Tibial nerve (tissue), 4 donors: ENCODE results near the gene CEP85. TPM values are rescaled to one million over a fixed set of nuclear protein-coding genes. Genes with fewer than 3 reads are reported as not detected.

Source experiments
- DNase-seq, 2 donors: peaks; one replicate each; pipeline ENCODE4 v3.0.0-alpha.2; 2019; ENCODE audit warnings: low spot score in 2 of 2
- H3K27ac ChIP-seq, 4 donors: fragments of 200-600 bp; sonication (generic) in 3 of 4; one replicate each; pipeline ENCODE4 v1.5.1; 2017 to 2019; ENCODE audit warnings: mild to moderate bottlenecking in 1 of 4
- H3K27me3 ChIP-seq, 2 donors: fragments of 200-600 bp; sonication (generic) in 1 of 2; one replicate each; pipeline versions ENCODE4 v1.5.1 to v1.6.0; 2017 to 2019
- H3K36me3 ChIP-seq, 3 donors: fragments of 200-600 bp; sonication (generic); one replicate each; pipeline ENCODE4 v1.5.1; 2018 to 2019
- H3K4me1 ChIP-seq, 4 donors: fragments of 200-600 bp; sonication (generic) in 3 of 4; one replicate each; pipeline ENCODE4 v1.5.1; 2017 to 2019
- H3K4me3 ChIP-seq, 4 donors: fragments of 200-600 bp; sonication (generic) in 3 of 4; one replicate each; pipeline ENCODE4 v1.5.1; 2017 to 2019; ENCODE audit warnings: mild to moderate bottlenecking in 1 of 4, moderate library complexity in 1 of 4
- H3K9me3 ChIP-seq, 4 donors: fragments of 200-600 bp; sonication (generic) in 3 of 4; one replicate each; pipeline ENCODE4 v1.5.1; 2017 to 2019
- EP300 ChIP-seq, 2 donors: sonication (generic); formaldehyde crosslinking; IDR thresholded peaks; one replicate each; pipeline ENCODE4 v1.6.1; 2017; ENCODE audit warnings: antibody characterized with exemption in 2 of 2, mild to moderate bottlenecking in 1 of 2
- POLR2A ChIP-seq, 2 donors: fragments of 450-650 bp; IDR thresholded peaks; one replicate each; pipeline ENCODE4 v1.6.1; 2017; ENCODE audit warnings: antibody characterized with exemption in 2 of 2, mild to moderate bottlenecking in 2 of 2, moderate library complexity in 2 of 2
- WGBS, 2 donors: methylation state at CpG; one replicate each; pipeline ENCODE4 v1.1.5; 2018; 5-methylcytosine and 5-hydroxymethylcytosine counted together
- total RNA-seq, 4 donors: library from RNA; depleted of rRNA; stranded (reverse); fragments of >200 nt; gene quantifications; one replicate each; pipeline ENCODE4 v1.1.0, GENCODE V29; 2016
- TF ChIP-seq, protein P1 (sequence below), 5 experiments: fragments of 200-600 bp in 3 of 5; fragments of 450-650 bp in 2 of 5; sonication (generic) in 3 of 5; IDR thresholded peaks; one replicate each; pipeline ENCODE4 v1.5.1; 2016 to 2019; ENCODE audit warnings: antibody characterized with exemption in 5 of 5, mild to moderate bottlenecking in 3 of 5, moderate library complexity in 2 of 5

Gene CEP85
- total RNA-seq, 4 donors from 2014 or later: 14.9 to 23.7 (median 20.0) TPM

DNA sequence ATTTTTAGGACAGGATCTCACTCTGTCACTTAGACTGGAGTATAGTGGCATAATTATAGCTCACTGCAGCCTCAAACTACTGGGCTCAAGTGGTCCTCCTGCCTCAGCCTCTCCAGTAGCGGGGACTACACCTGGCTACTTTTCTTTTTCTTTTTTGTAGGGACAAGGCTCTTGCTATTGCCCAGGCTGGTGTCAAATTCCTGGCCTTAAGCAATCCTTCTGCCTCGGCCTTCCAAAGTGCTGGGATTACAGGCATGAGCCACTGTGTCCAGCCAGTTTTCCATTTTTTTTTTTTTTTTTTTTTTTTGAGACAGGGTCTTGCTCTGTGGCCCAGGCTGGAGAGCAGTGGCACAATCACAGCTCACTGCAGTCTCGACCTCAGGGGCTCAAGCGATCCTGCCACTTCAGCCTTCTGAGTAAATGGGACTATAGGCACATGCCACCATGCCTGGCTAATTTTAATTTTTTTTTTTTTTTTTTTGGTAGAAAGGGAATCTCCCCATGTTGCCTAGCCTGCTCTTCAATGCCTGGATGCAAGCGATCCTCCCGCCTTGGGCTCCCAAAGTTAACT is 20.6 kb upstream of the CEP85 start:
- TF ChIP-seq POLR2A (IDR thresholded peaks at IDR 0.05) (no peak), EP300 (IDR thresholded peaks at IDR 0.05) (no peak)
- TF ChIP-seq, protein P1, sequence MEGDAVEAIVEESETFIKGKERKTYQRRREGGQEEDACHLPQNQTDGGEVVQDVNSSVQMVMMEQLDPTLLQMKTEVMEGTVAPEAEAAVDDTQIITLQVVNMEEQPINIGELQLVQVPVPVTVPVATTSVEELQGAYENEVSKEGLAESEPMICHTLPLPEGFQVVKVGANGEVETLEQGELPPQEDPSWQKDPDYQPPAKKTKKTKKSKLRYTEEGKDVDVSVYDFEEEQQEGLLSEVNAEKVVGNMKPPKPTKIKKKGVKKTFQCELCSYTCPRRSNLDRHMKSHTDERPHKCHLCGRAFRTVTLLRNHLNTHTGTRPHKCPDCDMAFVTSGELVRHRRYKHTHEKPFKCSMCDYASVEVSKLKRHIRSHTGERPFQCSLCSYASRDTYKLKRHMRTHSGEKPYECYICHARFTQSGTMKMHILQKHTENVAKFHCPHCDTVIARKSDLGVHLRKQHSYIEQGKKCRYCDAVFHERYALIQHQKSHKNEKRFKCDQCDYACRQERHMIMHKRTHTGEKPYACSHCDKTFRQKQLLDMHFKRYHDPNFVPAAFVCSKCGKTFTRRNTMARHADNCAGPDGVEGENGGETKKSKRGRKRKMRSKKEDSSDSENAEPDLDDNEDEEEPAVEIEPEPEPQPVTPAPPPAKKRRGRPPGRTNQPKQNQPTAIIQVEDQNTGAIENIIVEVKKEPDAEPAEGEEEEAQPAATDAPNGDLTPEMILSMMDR (IDR thresholded peaks at IDR 0.05): no peak
- Histone ChIP-seq H3K27me3 (peaks cover 0 to 14% of the 10 kb centered on the region in 2 donors), H3K36me3 (no peaks in the 10 kb centered on the region), H3K4me3 (no peak overlapping the region), H3K4me1 (no peaks in the 10 kb centered on the region), H3K9me3 (no peaks in the 10 kb centered on the region), H3K27ac (no peak overlapping the region)
- WGBS, 2 donors: 78 to 83% methylated on average over 6 of the region's 6 CpGs
- DNase-seq: no peak

DNA sequence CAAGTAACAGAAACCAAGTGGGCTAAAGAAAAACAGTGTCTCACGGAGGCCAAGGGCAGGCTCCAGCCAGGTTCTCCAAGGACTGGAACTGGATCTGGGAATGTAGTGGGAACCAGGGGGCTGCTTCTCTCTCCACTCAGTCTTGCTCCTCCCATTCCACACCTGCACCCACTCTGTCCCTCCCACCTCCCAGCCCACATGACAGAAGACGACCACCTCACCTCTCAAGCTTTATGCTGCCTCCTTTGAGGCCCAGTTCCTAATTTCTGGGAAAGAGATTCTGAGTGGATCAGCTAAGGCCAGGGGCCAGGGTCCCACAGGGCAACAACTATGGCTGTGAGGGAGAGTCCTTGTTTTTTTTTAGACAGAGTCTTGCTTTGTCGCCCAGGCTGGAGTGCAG is 18.8 kb upstream of the CEP85 start:
- no peak overlapping the region for H3K27ac ChIP-seq
- no peaks in the 10 kb centered on the region for H3K36me3 ChIP-seq
- no peaks in the 10 kb centered on the region for H3K9me3 ChIP-seq
- TF ChIP-seq EP300 (IDR thresholded peaks at IDR 0.05) (no peak), POLR2A (IDR thresholded peaks at IDR 0.05) (no peak)
- TF ChIP-seq, protein P1 (IDR thresholded peaks at IDR 0.05): no peak
- WGBS, 2 donors: 25 to 41% methylated on average over 3 of the region's 3 CpGs
- H3K27me3 ChIP-seq: peaks cover 0 to 14% of the 10 kb centered on the region in 2 donors
- no peaks in the 10 kb centered on the region for H3K4me1 ChIP-seq
- H3K4me3 ChIP-seq: no peak overlapping the region
- no peak for DNase-seq

DNA sequence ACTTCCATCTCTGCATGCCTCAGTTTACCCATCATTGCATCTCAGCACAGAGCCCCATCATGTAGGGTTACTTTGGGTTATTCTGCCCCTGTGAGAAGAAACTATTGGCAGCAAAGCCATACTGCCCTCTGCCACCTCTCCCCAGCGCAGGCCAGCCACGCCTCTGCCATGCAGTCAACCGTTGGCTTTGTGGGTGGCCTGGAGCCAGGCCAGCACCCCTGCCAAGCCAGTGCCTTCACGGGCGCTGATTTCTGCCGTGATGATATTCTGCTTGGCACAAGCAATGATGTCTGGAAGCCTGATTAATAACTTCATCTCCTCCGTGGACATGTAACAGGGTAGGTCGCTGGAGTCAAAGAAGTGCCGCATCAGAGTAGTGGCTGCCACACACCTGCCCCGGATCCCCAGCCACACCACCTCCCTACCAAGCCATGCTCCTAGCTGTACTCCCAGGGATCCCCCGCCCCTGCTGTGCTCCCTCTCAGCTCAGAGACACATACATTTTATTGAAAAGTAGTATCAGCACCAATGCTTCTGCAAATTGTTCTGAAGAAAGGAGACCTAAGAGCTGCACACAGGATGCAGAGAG is 15.0 kb upstream of the CEP85 start:
- H3K4me1 ChIP-seq: no peaks in the 10 kb centered on the region
- TF ChIP-seq POLR2A (IDR thresholded peaks at IDR 0.05): no peak
- TF ChIP-seq, protein P1 (IDR thresholded peaks at IDR 0.05): no peak
- TF ChIP-seq EP300 (IDR thresholded peaks at IDR 0.05): no peak
- no peak overlapping the region for H3K4me3 ChIP-seq
- H3K9me3 ChIP-seq: no peaks in the 10 kb centered on the region
- WGBS, 2 donors: 52 to 56% methylated on average over 11 of the region's 11 CpGs
- H3K27ac ChIP-seq: no peak overlapping the region
- no peaks in the 10 kb centered on the region for H3K36me3 ChIP-seq
- no peak for DNase-seq
- peaks cover 0 to 23% of the 10 kb centered on the region in 2 donors for H3K27me3 ChIP-seq

DNA sequence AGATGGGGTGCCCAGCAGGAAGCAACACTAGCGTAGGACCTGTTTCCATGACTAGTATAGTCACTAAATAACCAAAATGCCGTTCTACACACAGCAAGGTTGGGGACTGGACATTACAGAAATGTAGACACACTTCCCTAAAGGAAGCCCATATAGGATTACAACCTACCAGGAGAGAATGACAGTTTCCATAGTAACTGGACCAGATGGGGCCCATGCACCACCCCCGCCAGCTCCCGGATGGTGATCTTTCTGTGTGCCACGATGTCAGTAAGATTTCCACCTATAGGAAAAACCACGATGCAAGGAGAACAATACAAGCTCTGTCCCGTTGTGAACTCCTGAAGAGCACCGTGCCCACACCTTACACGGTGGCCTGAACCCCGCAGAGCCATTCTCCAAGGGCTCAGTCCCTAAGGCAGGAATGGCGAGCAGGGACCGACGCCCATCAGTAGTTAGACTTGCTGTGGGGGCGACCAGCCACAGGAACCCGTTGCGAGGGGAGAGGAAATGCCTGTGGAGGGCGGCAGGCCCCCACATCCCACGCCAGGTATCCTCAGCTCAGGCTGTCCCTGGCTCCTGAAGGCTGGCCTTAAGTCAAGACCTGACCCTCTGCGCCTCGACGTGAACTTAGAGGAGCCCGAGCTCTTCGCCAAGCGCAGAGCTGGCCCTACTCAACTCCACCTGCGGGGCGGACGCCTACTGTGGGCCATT is 13.6 kb upstream of the CEP85 start:
- Histone ChIP-seq H3K9me3 (no peaks in the 10 kb centered on the region), H3K27me3 (peaks cover 0 to 35% of the 10 kb centered on the region in 2 donors), H3K4me1 (peaks cover 0 to 5% (median under 1%) of the 10 kb centered on the region in 4 donors), H3K4me3 (no peak overlapping the region), H3K27ac (no peak overlapping the region), H3K36me3 (no peaks in the 10 kb centered on the region)
- no peak for DNase-seq
- 65 to 67% methylated on average over 22 to 27 of the region's 27 CpGs for WGBS, 2 donors
- TF ChIP-seq EP300 (IDR thresholded peaks at IDR 0.05): no peak
- TF ChIP-seq POLR2A (IDR thresholded peaks at IDR 0.05): no peak
- TF ChIP-seq, protein P1 (IDR thresholded peaks at IDR 0.05): no peak

DNA sequence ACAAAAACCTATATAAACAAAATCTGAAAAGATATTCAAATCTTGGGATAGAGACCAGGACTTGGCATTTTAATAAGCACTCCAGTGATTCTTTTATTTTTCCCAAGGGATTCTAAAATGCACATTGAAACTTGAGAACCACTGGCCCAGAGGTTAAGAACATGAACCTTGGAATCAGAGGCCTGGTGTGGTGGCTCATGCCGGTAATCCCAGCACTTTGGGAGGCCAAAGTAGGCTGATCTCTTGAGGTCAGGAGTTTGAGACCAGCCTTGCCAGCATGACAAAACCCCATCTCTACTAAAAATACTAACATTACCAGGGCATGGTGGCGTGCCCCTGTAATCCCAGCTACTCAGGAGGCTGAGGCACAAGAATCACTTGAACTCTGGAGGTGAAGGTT is 12.9 kb upstream of the CEP85 start:
- 71 to 80% methylated on average over 2 of the region's 2 CpGs for WGBS, 2 donors
- peaks cover 0 to 39% of the 10 kb centered on the region in 2 donors for H3K27me3 ChIP-seq
- TF ChIP-seq, protein P1 (IDR thresholded peaks at IDR 0.05): no peak
- TF ChIP-seq POLR2A (IDR thresholded peaks at IDR 0.05) (no peak), EP300 (IDR thresholded peaks at IDR 0.05) (no peak)

More for the DNA sequence above, 12.9 kb upstream of the CEP85 start:
- Histone ChIP-seq H3K4me1 (peaks cover 0 to 10% (median 4%) of the 10 kb centered on the region in 4 donors), H3K36me3 (no peaks in the 10 kb centered on the region), H3K4me3 (no peak overlapping the region), H3K9me3 (no peaks in the 10 kb centered on the region), H3K27ac (no peak overlapping the region)
- DNase-seq: no peak
